Activated CD8-positive, alpha-beta T cell treated with anti-CD3 and anti-CD28 coated beads for 36 hours (primary cell): Measurements from ENCODE around the gene SEC22A. TPM values are rescaled to one million over a fixed set of nuclear protein-coding genes. Genes with fewer than 3 reads are reported as not detected.

ENCODE experiments used
- ATAC-seq: fragments of 200-7000 bp; cut with Tn5 transposase; one replicate; pipeline ENCODE4 v1.10.0; 2021; ENCODE audit warnings: mild to moderate bottlenecking, moderate library complexity
- CTCF ChIA-PET: fragments of 350-600 bp; sonication (Branson Sonifier 250); formaldehyde crosslinking; loops from one replicate; lab custom pipeline; 2021; ENCODE audit warnings: antibody characterized with exemption; lab: Charles Lee
- POLR2A ChIA-PET: fragments of 350-600 bp; sonication (Branson Sonifier 250); formaldehyde crosslinking; loops from one replicate; lab custom pipeline; 2021; ENCODE audit warnings: antibody characterized with exemption; lab: Charles Lee
- DNase-seq: peaks from one replicate; pipeline ENCODE4 v3.0.0-alpha.2; 2020
- H3K27ac Mint-ChIP-seq: one replicate; pipeline ENCODE4 v1.8.0; 2021; ENCODE audit warnings: mild to moderate bottlenecking, mixed read lengths
- H3K27me3 Mint-ChIP-seq: one replicate; pipeline ENCODE4 v1.8.0; 2021; ENCODE audit warnings: mixed read lengths
- H3K36me3 Mint-ChIP-seq: one replicate; pipeline ENCODE4 v1.8.0; 2021; ENCODE audit warnings: low read depth, mixed read lengths
- H3K4me1 Mint-ChIP-seq: one replicate; pipeline ENCODE4 v1.8.0; 2021; ENCODE audit warnings: low read depth, mixed read lengths
- H3K4me3 Mint-ChIP-seq: one replicate; pipeline ENCODE4 v1.8.0; 2021; ENCODE audit warnings: mild to moderate bottlenecking, moderate library complexity, mixed read lengths
- H3K9me3 Mint-ChIP-seq: one replicate; pipeline ENCODE4 v1.8.0; 2021; ENCODE audit warnings: mixed read lengths
- CTCF ChIP-seq: fragments of 200-600 bp; IDR thresholded peaks from one replicate; pipeline ENCODE4 v1.8.0; 2022; ENCODE audit warnings: antibody characterized with exemption, mild to moderate bottlenecking
- intact Hi-C: fragments of 100-400 bp; cut with micrococcal nuclease; formaldehyde crosslinking; loops from one replicate; pipeline ENCODE4 v1.10.0; 2022
- total RNA-seq, 2 experiments: library from RNA; stranded (reverse); gene quantifications; one replicate each; pipeline ENCODE4 v1.2.3, GENCODE V29; 2021

The SEC22A gene
- total RNA-seq, 2 experiments from 2014 or later: 13.7 to 14.3 TPM

GRCh38 chr3:123287962-123288302 lies 86.2 kb downstream of the SEC22A start:
- ChIA-PET CTCF (no interaction called here), POLR2A (no interaction called here)
- no peak overlapping the region for H3K27ac Mint-ChIP-seq
- intact Hi-C loops: no loop called here
- no peaks in the 10 kb centered on the region for H3K27me3 Mint-ChIP-seq
- no peaks in the 10 kb centered on the region for H3K36me3 Mint-ChIP-seq
- no peaks in the 10 kb centered on the region for H3K9me3 Mint-ChIP-seq
- H3K4me1 Mint-ChIP-seq: no peaks in the 10 kb centered on the region
- no peak for DNase-seq
- no peak overlapping the region for H3K4me3 Mint-ChIP-seq
- TF ChIP-seq CTCF: no peak
- ATAC-seq: no peak

- Mint-ChIP-seq H3K27ac (no peak overlapping the region), H3K4me3 (no peak overlapping the region), H3K27me3 (no peaks in the 10 kb centered on the region), H3K4me1 (no peaks in the 10 kb centered on the region), H3K36me3 (no peaks in the 10 kb centered on the region), H3K9me3 (no peaks in the 10 kb centered on the region)
- CTCF ChIA-PET: no interaction called here
- TF ChIP-seq CTCF: no peak
- DNase-seq (no peak), ATAC-seq (no peak)
- POLR2A ChIA-PET: no interaction called here
- intact Hi-C loops: no loop called here
Observed at GRCh38 chr3:123289391-123290106, 87.8 kb downstream of the SEC22A start.

- no peak overlapping the region for H3K27ac Mint-ChIP-seq
- DNase-seq (no peak), ATAC-seq (no peak)
- intact Hi-C loops: no loop called here
- ChIA-PET POLR2A (no interaction called here), CTCF (no interaction called here)
- H3K4me3 Mint-ChIP-seq: no peak overlapping the region
- no peaks in the 10 kb centered on the region for H3K27me3 Mint-ChIP-seq
- no peaks in the 10 kb centered on the region for H3K9me3 Mint-ChIP-seq
- no peaks in the 10 kb centered on the region for H3K36me3 Mint-ChIP-seq
- TF ChIP-seq CTCF: no peak
- H3K4me1 Mint-ChIP-seq: no peaks in the 10 kb centered on the region
Observed at GRCh38 chr3:123290107-123290930, 88.6 kb downstream of the SEC22A start.

- H3K4me1 Mint-ChIP-seq: no peaks in the 10 kb centered on the region
- H3K4me3 Mint-ChIP-seq: no peak overlapping the region
- no peaks in the 10 kb centered on the region for H3K9me3 Mint-ChIP-seq
- ATAC-seq (no peak), DNase-seq (no peak)
- POLR2A ChIA-PET: no interaction called here
- TF ChIP-seq CTCF: no peak
- H3K27ac Mint-ChIP-seq: no peak overlapping the region
- intact Hi-C loops: no loop called here
- no peaks in the 10 kb centered on the region for H3K27me3 Mint-ChIP-seq
- no peaks in the 10 kb centered on the region for H3K36me3 Mint-ChIP-seq
- CTCF ChIA-PET: no interaction called here
Observed at GRCh38 chr3:123290962-123291361, 89.2 kb downstream of the SEC22A start.

- no peak for TF ChIP-seq CTCF
- POLR2A ChIA-PET: no interaction called here
- CTCF ChIA-PET: no interaction called here
- H3K36me3 Mint-ChIP-seq: no peaks in the 10 kb centered on the region
- no peaks in the 10 kb centered on the region for H3K4me1 Mint-ChIP-seq
- no peaks in the 10 kb centered on the region for H3K9me3 Mint-ChIP-seq
- H3K27me3 Mint-ChIP-seq: no peaks in the 10 kb centered on the region
- intact Hi-C loops: no loop called here
- H3K4me3 Mint-ChIP-seq: no peak overlapping the region
- no peak for ATAC-seq
- no peak for DNase-seq
- no peak overlapping the region for H3K27ac Mint-ChIP-seq
Observed at GRCh38 chr3:123291404-123291803, 89.7 kb downstream of the SEC22A start.
